Uterus (tissue), 2 donors: ENCODE measurements around the gene KCND3.

Source experiments
- CTCF ChIP-seq, 4 experiments: fragments of 200-600 bp in 2 of 4; fragments of 450-650 bp in 2 of 4; sonication (generic) in 2 of 4; IDR thresholded peaks; one replicate each; pipeline ENCODE4 v1.5.1; 2016 to 2019; ENCODE audit warnings: antibody characterized with exemption in 4 of 4, mild to moderate bottlenecking in 2 of 4, moderate library complexity in 1 of 4
- POLR2A ChIP-seq, 2 donors: fragments of 450-650 bp; IDR thresholded peaks; one replicate each; pipeline ENCODE4 v1.6.1; 2016; ENCODE audit warnings: antibody characterized with exemption in 2 of 2, mild to moderate bottlenecking in 1 of 2, moderate library complexity in 1 of 2

DNA sequence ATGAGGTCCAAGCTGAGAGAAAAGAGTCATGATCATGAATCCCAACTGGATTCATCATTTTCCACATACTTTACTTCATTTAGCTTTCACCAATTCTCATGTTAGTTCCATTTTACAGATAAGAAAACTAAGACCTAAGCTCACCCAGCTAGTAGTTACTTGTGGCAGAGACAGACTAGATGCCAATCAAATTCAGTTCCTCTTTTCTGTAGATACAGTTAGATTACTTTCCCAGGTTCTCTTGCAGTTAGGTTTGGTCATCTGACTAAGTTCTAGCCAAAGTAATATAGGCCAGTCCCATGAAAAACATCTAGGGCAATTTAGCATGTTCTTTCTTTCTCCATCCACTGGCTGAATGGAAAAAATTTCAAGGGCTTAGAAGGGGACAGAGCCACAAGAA, 8.9 kb upstream of the KCND3 start:
- TF ChIP-seq CTCF (IDR thresholded peaks at IDR 0.05) (no peak), POLR2A (IDR thresholded peaks at IDR 0.05) (no peak)
